Measurements from ENCODE around the gene TNFRSF6B.

Gene TNFRSF6B

GRCh38 chr20:63698739-63699465, 2.5 kb downstream of the TNFRSF6B start:
- peak; percentile 75 to 79 for DNase-seq

GRCh38 chr20:63699466-63700198, 3.2 kb downstream of the TNFRSF6B start:
- DNase-seq, result no peak

- no peak for DNase-seq
Measured at GRCh38 chr20:63700199-63701050, 4.0 kb downstream of the TNFRSF6B start.

GRCh38 chr20:63701051-63701328, 4.5 kb downstream of the TNFRSF6B start:
- DNase-seq, result no peak

GRCh38 chr20:63701329-63702035, 5.0 kb downstream of the TNFRSF6B start:
- DNase-seq, result no peak

GRCh38 chr20:63702036-63702665, 5.7 kb downstream of the TNFRSF6B start:
- no peak for DNase-seq

- DNase-seq, result no peak
Measured at GRCh38 chr20:63702751-63703470, 6.5 kb downstream of the TNFRSF6B start.

GRCh38 chr20:63703471-63703975, 7.1 kb downstream of the TNFRSF6B start:
- DNase-seq, result no peak

- no peak for DNase-seq
Measured at GRCh38 chr20:63703976-63704748, 7.7 kb downstream of the TNFRSF6B start.

- DNase-seq, result no peak
Measured at GRCh38 chr20:63704749-63705117, 8.3 kb downstream of the TNFRSF6B start.

GRCh38 chr20:63705232-63706026, 9.0 kb downstream of the TNFRSF6B start:
- DNase-seq, result no peak

- DNase-seq, result no peak
Measured at GRCh38 chr20:63706027-63706695, 9.7 kb downstream of the TNFRSF6B start.

- peak; percentile 66 to 76 for DNase-seq
Measured at GRCh38 chr20:63706852-63707557, 10.6 kb downstream of the TNFRSF6B start.

GRCh38 chr20:63707558-63708300, 11.3 kb downstream of the TNFRSF6B start, which contains the start of the genes ARFRP1 and ZGPAT:
ARFRP1 (minus strand) TSS chr20:63707976; CDS start chr20:63707091, 885 bp downstream.
ZGPAT (plus strand) TSS chr20:63708039; CDS start chr20:63708581, 542 bp downstream.
- DNase-seq, result peak; percentile 86 to 88

- no peak for DNase-seq
Measured at GRCh38 chr20:63708301-63709148, 12.1 kb downstream of the TNFRSF6B start.

GRCh38 chr20:63709149-63709527, 12.7 kb downstream of the TNFRSF6B start:
- no peak for DNase-seq
